CD4-positive, alpha-beta T cell treated with Interleukin-15 for 1 hour (primary cell): ENCODE measurements around the gene RPS6KA4.
A peak's percentile ranks its signal among the peaks of the same experiment; 100 is the strongest.

Source experiments
- DNase-seq: peaks from one replicate; pipeline ENCODE4 v3.0.0-alpha.2; 2020

The RPS6KA4 gene

DNA sequence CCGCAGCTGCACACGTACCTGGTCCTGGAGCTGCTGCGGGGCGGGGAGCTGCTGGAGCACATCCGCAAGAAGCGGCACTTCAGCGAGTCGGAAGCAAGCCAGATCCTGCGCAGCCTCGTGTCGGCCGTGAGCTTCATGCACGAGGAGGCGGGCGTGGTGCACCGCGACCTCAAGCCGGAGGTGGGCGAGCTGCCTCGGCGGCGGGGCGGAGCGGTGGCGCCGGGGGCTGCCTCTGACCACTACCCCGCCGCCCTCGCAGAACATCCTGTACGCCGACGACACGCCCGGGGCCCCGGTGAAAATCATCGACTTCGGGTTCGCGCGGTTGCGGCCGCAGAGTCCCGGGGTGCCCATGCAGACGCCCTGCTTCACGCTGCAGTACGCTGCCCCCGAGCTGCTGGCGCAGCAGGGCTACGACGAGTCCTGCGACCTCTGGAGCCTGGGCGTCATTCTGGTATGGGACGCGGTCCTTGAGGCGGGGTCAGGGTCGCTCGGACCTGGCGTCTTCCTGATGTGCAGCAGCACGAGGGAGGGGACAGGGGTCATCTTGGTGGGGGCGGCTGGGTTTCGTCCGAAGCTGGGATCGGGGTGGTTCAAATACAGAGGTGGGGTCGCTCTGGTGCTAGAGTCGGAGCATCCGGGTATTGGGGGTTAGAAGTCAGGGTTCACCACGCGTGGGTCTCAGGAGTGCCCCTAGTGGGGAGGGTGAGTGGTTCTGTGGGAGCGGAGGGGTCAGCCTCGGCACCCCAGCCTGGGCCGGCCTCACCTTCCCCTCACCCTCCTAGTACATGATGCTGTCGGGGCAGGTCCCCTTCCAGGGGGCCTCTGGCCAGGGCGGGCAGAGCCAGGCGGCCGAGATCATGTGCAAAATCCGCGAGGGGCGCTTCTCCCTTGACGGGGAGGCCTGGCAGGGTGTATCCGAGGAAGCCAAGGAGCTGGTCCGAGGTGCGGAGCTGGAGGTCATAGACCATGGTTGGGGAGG is 10.8 kb downstream of the RPS6KA4 start:
- no peak for DNase-seq

GRCh38 chr11:64371201-64371600 is 12.2 kb downstream of the RPS6KA4 start:
- no peak for DNase-seq

- no peak for DNase-seq
Measured at GRCh38 chr11:64372021-64372420, 13.1 kb downstream of the RPS6KA4 start.

GRCh38 chr11:64372802-64373597 is 14.0 kb downstream of the RPS6KA4 start:
- DNase-seq = no peak

DNA sequence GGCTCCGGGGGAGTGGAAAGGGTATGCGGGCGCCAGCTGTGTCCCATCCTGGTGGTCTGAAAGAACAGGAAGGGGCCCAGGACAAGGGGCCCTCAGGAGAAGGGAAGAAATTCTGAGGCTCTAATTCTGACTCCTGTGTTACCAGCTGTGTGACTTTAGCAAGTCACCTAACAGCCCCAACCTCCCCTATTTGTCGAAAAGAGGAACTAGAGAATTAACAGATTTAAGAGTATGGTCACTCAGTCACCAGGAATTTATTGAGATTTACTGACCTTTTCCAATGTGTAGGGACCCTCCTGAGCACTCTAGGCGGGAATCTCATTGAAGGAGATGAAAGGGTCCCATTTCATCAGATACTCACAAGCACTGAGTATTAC is 14.6 kb downstream of the RPS6KA4 start:
- no peak for DNase-seq

- no peak for DNase-seq
Measured at GRCh38 chr11:64376071-64376470, 17.1 kb downstream of the RPS6KA4 start.

GRCh38 chr11:64378335-64378880 is 19.4 kb downstream of the RPS6KA4 start:
- DNase-seq = no peak

GRCh38 chr11:64379160-64379559 is 20.2 kb downstream of the RPS6KA4 start:
- DNase-seq = no peak

DNA sequence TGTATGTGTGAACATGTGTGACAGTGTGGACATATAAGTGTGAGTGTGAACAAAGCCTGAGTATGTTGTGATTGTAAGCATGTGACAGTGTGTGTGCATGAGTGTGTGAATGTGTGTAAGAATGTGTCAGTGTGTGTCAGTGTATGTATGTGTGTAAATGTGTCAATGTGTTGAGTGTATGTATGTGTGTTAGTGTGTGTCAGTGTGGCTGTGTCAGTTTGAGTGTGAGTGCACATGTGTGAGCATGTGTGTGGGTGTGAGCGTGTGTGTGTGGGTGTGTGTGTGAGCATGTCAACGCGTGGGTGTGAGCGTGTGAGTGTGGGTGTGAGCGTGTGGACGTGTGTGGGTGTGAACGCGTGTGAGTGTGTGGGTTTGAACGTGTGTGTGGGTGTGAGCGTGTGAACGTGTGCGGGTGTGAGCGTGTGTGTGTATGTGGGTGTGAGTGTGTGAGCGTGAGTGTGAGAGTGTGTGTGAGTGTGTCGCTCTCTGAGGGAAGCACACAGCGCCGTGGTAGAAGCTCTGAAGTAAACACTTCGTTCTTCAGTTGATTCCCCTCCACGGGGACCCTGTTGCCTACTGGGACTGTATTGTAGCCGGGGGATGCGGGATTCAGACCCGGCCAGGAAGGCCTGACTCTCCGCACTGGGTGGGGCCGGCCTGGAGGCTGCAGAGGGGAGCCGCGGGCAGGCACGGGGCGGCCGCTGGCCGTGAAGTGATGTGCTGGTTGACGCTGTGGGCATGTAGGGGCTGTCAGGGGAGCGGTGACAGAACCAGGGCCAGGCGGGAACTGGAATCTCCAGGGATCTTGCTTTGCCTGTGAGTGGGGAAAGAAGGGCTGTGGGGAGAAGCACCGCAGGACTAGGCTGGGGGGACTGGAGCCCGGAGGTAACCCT is 21.1 kb downstream of the RPS6KA4 start:
- DNase-seq = no peak

DNA sequence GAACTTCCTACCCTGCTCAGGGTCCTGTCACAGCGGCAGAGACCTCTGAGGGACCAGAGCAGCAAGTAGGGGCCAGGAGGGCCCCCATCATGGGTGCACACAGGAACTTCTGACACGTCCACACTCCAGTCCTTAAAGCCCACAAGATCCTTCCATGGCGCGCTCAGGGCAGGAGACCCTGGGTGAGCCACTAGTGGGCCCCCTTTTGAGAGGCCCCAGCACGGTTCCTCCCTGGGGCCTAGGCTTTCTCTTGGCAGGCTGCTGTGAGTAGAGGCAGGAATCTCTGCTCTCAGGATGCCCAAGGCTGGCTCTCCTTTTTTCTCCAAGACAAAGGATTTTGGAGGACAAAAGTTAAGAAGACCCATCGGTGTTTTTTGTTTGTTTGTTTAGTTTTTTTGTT is 22.4 kb downstream of the RPS6KA4 start:
- no peak for DNase-seq

- no peak for DNase-seq
Measured at GRCh38 chr11:64382047-64382446, 23.1 kb downstream of the RPS6KA4 start.

GRCh38 chr11:64382586-64382985 is 23.6 kb downstream of the RPS6KA4 start:
- DNase-seq = no peak

GRCh38 chr11:64383580-64383979 is 24.6 kb downstream of the RPS6KA4 start:
- DNase-seq = no peak

DNA sequence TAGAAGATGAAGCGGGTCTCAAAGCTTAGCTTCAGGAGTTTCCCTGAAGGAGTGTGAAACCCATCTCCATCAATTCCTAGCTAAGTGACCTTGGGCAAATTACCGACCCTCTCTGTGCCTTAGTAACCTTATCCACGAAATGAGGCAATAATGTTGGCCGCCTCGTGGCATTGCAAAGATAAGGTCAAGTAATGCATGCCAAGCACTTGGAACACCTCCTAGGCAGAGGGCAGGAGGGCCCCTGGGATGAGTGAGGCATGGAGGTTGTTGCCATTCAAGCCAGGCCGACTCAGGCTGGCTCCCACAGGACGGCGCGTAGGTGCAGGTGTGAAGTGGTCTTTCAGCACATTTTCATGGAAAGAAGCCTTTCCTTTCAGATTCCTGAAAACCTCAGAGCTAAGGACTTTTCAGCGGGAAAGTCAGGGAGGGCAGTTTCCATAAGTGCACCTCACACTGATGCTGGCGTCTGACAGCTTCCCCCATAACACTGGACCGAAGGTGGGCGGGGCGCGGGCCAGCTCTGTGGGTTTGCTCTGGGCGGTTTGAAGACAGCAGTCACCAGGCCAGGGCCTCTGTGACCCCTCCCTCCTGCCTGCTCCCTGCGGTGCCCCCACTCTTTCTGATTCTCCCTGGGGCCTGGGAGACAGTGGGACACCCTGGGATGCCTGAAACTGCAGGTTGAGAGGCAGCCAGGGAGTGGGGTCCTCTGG is 25.2 kb downstream of the RPS6KA4 start:
- DNase-seq = no peak

- DNase-seq = peak; percentile 41
Measured at GRCh38 chr11:64384981-64385944, 26.3 kb downstream of the RPS6KA4 start.

DNA sequence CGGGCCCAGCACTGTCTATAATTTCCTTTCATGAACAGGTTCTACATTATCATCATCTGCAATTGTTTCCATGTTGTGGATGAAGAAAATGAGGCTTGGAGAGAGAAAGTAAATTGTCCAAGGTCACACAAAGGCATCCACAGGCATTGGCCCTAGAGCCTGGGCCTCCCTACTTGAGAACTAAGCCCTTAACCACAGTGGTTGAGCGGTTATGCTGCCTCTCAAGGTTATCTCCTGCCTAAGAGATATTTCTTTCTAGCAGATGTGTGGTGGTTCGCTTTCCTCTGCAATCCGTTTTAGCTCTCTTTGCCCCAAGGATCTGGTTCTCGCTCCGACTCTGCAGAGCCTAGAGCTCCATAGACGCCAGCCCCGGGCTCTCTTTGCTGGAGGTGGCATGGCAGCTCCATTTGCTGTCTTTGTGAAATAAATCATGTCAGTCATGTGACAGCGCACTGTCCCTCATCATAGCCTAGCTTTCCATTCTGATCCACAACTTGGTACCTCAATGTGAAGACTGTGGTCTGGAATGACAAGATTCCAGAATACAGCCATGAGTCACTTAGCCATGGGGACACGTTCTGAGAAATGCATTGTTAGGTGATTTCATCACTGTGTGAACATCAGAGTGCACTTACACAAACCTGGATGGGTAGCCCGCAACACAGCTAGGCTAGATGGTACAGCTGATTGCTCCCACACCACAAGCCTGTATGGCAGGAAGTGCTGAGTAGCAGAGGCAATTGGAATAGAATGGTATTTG is 27.2 kb downstream of the RPS6KA4 start:
- peak; percentile 40 for DNase-seq

DNA sequence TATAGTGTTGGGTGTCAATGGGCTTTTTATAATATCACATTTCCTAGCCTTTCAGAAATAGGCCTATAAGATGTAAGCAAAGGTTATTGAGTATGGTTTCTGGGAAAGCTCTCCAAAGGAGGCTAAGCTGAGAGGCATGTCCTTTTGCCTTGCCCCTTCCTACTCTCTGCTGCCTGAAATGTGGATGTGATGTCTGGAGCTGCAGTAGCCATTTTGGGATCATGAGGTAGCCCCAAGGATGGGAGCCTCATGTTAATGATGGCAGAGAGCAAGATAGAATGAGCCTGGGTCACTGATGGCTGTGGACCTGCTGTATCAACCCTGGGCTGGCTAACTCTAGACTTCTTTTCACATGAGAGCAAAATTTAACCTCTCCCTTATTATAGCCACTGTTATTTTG is 29.0 kb downstream of the RPS6KA4 start:
- no peak for DNase-seq

GRCh38 chr11:64388894-64389293 is 29.9 kb downstream of the RPS6KA4 start:
- no peak for DNase-seq

DNA sequence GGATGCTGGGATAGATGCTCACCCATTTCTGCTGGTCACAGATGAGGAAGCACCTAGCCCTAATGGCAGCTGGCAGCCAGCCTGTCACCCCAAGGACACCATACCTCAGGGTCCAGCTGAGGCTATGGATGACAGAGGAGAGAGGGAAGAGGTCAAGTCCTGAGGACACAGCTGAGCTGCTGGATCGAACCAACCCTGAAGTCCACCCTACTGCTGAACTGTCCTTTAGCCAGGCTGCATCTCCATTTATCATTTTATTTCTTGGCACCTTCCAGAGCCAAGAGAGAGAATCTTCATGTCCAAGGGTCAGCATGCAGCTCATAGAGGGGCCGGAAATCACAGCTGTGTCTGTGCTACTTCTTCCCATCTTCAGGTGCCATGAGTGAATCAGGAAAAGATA is 30.9 kb downstream of the RPS6KA4 start:
- DNase-seq = no peak

GRCh38 chr11:64390558-64390957 is 31.6 kb downstream of the RPS6KA4 start:
- no peak for DNase-seq
